B cell (primary cell): ENCODE measurements around the gene KRT5. TPM values are rescaled to one million over a fixed set of nuclear protein-coding genes. Genes with fewer than 3 reads are reported as not detected.

ENCODE experiments used
- ATAC-seq: fragments of 200-7000 bp; cut with Tn5 transposase; one replicate; pipeline ENCODE4 v1.10.0; 2021; ENCODE audit warnings: low read depth, mild to moderate bottlenecking, moderate number of reproducible peaks, moderate library complexity
- CTCF ChIA-PET: fragments of 350-600 bp; sonication (Branson Sonifier 250); formaldehyde crosslinking; loops from one replicate; lab custom pipeline; 2021; ENCODE audit warnings: antibody characterized with exemption, inconsistent platforms; lab: Charles Lee
- POLR2A ChIA-PET: fragments of 350-600 bp; sonication (Branson Sonifier 250); formaldehyde crosslinking; loops from one replicate; lab custom pipeline; 2021; ENCODE audit warnings: antibody characterized with exemption; lab: Charles Lee
- DNase-seq: peaks from one replicate; pipeline ENCODE4 v3.0.0; 2013
- H2AFZ ChIP-seq: 2 replicates; pipeline ENCODE4 v1.6.1; 2012; ENCODE audit warnings: mild to moderate bottlenecking, low read depth, low read length; ENCODE audit not compliant: insufficient read depth, poor library complexity, severe bottlenecking
- H3K27ac ChIP-seq, 2 donors: 1 replicate in 1 of 2; 2 replicates in 1 of 2; pipeline ENCODE4 v1.5.1; 2012 to 2013; ENCODE audit warnings: low read length in 2 of 2, mild to moderate bottlenecking in 2 of 2, moderate library complexity in 1 of 2
- H3K27me3 ChIP-seq, 4 experiments: fragments of 200-600 bp in 1 of 4; sonication (generic) in 1 of 4; replicated peaks in 1 of 4; 1 replicate in 2 of 4; 2 replicates in 2 of 4; pipeline versions ENCODE4 v1.6.1 to v1.7.0; 2013 to 2016; ENCODE audit warnings: low read length in 3 of 4, mild to moderate bottlenecking in 2 of 4, mixed read lengths in 1 of 4, moderate library complexity in 1 of 4; ENCODE audit not compliant: insufficient read depth in 4 of 4, control insufficient read depth in 3 of 4; ENCODE audit errors: control extremely low read depth in 1 of 4
- H3K36me3 ChIP-seq, 2 experiments: replicated peaks in 1 of 2; 1 replicate in 1 of 2; 2 replicates in 1 of 2; pipeline versions ENCODE4 v1.6.1 to v1.7.1; 2013; ENCODE audit warnings: low read length in 1 of 2; ENCODE audit not compliant: insufficient read depth in 2 of 2, control insufficient read depth in 1 of 2; ENCODE audit errors: control extremely low read depth in 1 of 2, extremely low read depth in 1 of 2
- H3K4me1 ChIP-seq, 2 donors: fragments of 200-600 bp in 1 of 2; sonication (generic) in 1 of 2; 1 replicate in 1 of 2; 2 replicates in 1 of 2; pipeline versions ENCODE4 v1.5.1 to v1.6.1; 2013 to 2017; ENCODE audit warnings: low read length in 2 of 2; ENCODE audit not compliant: control insufficient read depth in 2 of 2, insufficient read depth in 2 of 2
- H3K4me2 ChIP-seq: replicated peaks from 2 replicates; pipeline ENCODE3; 2012; ENCODE audit warnings: mild to moderate bottlenecking, low read depth, low read length; ENCODE audit not compliant: poor library complexity, severe bottlenecking
- H3K4me3 ChIP-seq, 5 experiments: fragments of 200-600 bp in 1 of 5; sonication (generic) in 1 of 5; 1 replicate in 3 of 5; 2 replicates in 2 of 5; pipeline versions ENCODE4 v1.5.1 to v1.7.0; 2011 to 2016; ENCODE audit warnings: low read length in 4 of 5, mild to moderate bottlenecking in 4 of 5, low read depth in 2 of 5, control low read depth in 1 of 5, moderate library complexity in 1 of 5; ENCODE audit not compliant: insufficient read depth in 1 of 5; ENCODE audit errors: control extremely low read depth in 1 of 5, extremely low read depth in 1 of 5
- H3K79me2 ChIP-seq: fragments of 200-600 bp; sonication (generic); one replicate; pipeline ENCODE4 v1.6.0; 2016; ENCODE audit warnings: low read length; ENCODE audit not compliant: control insufficient read depth, insufficient read depth
- H3K9ac ChIP-seq: fragments of 200-600 bp; sonication (generic); 2 replicates; pipeline ENCODE4 v1.6.1; 2017; ENCODE audit warnings: mild to moderate bottlenecking, low read length, moderate library complexity
- H3K9me3 ChIP-seq, 3 donors: one replicate each; pipeline versions ENCODE4 v1.6.1 to v1.7.1; 2013; ENCODE audit warnings: low read length in 2 of 3; ENCODE audit not compliant: control insufficient read depth in 2 of 3, insufficient read depth in 1 of 3; ENCODE audit errors: control extremely low read depth in 1 of 3
- H4K20me1 ChIP-seq: 2 replicates; pipeline ENCODE4 v1.6.0; 2012; ENCODE audit warnings: mild to moderate bottlenecking, low read length; ENCODE audit not compliant: insufficient read depth, control insufficient read depth, poor library complexity, severe bottlenecking
- H3K27ac Mint-ChIP-seq: one replicate; pipeline ENCODE4 v1.8.0; 2021; ENCODE audit warnings: mixed read lengths
- H3K27me3 Mint-ChIP-seq: one replicate; pipeline ENCODE4 v1.8.0; 2021; ENCODE audit warnings: mixed read lengths
- H3K4me1 Mint-ChIP-seq: one replicate; pipeline ENCODE4 v1.8.0; 2021; ENCODE audit warnings: mixed read lengths
- H3K4me3 Mint-ChIP-seq: one replicate; pipeline ENCODE4 v1.8.0; 2021; ENCODE audit warnings: mixed read lengths
- H3K9me3 Mint-ChIP-seq: one replicate; pipeline ENCODE4 v1.8.0; 2022; ENCODE audit warnings: mixed read lengths; ENCODE audit not compliant: insufficient read depth
- CTCF ChIP-seq: fragments of 200-600 bp; IDR thresholded peaks from one replicate; pipeline ENCODE4 v1.8.0; 2022; ENCODE audit warnings: antibody characterized with exemption, mild to moderate bottlenecking
- EZH2 ChIP-seq: IDR thresholded peaks from 2 replicates; pipeline ENCODE4 v1.6.1; 2012; ENCODE audit warnings: borderline replicate concordance, low read depth, mild to moderate bottlenecking, moderate library complexity, low read length; ENCODE audit not compliant: insufficient read depth, poor library complexity, severe bottlenecking
- WGBS: methylation state at CpG from one replicate; pipeline ENCODE4 v1.1.5; 2013; ENCODE audit warnings: missing lambda C conversion rate; ENCODE audit not compliant: insufficient coverage; 5-methylcytosine and 5-hydroxymethylcytosine counted together
- intact Hi-C: fragments of 100-400 bp; cut with micrococcal nuclease; formaldehyde crosslinking; loops from one replicate; pipeline ENCODE4 v1.10.0; 2022
- polyA plus RNA-seq: library from polyadenylated mRNA; depleted of rRNA; stranded (reverse); fragments of >200 nt; gene quantifications from 2 replicates; pipeline ENCODE4 v1.2.3, GENCODE V29; 2012
- total RNA-seq, 2 donors: library from RNA; stranded (reverse); fragments of 120-200 nt in 1 of 2; gene quantifications; 1 replicate in 1 of 2; 2 replicates in 1 of 2; pipeline versions ENCODE4 v1.2.3 to v1.2.4, GENCODE V29; 2013 to 2022

KRT5 gene
- total and polyA plus RNA-seq, 2 donors (not counting 1 experiment from before 2014, with no cell fraction given), result not detected

GRCh38 chr12:52533686-52534470 lies 13.7 kb upstream of the KRT5 start:
- no peak overlapping the region for H3K4me2 ChIP-seq
- intact Hi-C loops, result no loop called here
- no peaks in the 10 kb centered on the region for H3K4me1 Mint-ChIP-seq
- CTCF ChIA-PET, result no interaction called here
- POLR2A ChIA-PET, result no interaction called here
- no peaks in the 10 kb centered on the region for H3K9me3 Mint-ChIP-seq
- H3K4me3 Mint-ChIP-seq, result no peak overlapping the region
- no peak overlapping the region for H3K27ac ChIP-seq
- no peaks in the 10 kb centered on the region for H4K20me1 ChIP-seq
- H3K36me3 ChIP-seq, result no peaks in the 10 kb centered on the region
- no peak for DNase-seq
- no peak for TF ChIP-seq EZH2
- no peak for TF ChIP-seq CTCF
- H3K4me3 ChIP-seq, result no peak overlapping the region
- H3K27ac Mint-ChIP-seq, result peak overlapping the region; percentile 20
- no peaks in the 10 kb centered on the region for H3K4me1 ChIP-seq
- no peak for ATAC-seq
- H3K9me3 ChIP-seq, result no peaks in the 10 kb centered on the region
- no peak overlapping the region for H3K9ac ChIP-seq
- H3K79me2 ChIP-seq, result no peaks in the 10 kb centered on the region
- H3K27me3 Mint-ChIP-seq, result peaks cover 4% of the 10 kb centered on the region
- WGBS, result 65% methylated on average over 7 of the region's 10 CpGs
- peaks cover 0 to 5% (median 0%) of the 10 kb centered on the region in 4 experiments for H3K27me3 ChIP-seq
- H2AFZ ChIP-seq, result no peak overlapping the region

- peaks cover 4% of the 10 kb centered on the region for H3K27me3 Mint-ChIP-seq
- Histone ChIP-seq H3K9ac (no peak overlapping the region), H3K4me1 (no peaks in the 10 kb centered on the region), H3K9me3 (no peaks in the 10 kb centered on the region), H3K79me2 (no peaks in the 10 kb centered on the region), H3K36me3 (no peaks in the 10 kb centered on the region), H3K4me2 (no peak overlapping the region), H3K27me3 (peaks cover 0 to 5% (median 0%) of the 10 kb centered on the region in 4 experiments), H3K4me3 (no peak overlapping the region), H2AFZ (no peak overlapping the region), H3K27ac (no peak overlapping the region), H4K20me1 (no peaks in the 10 kb centered on the region)
- H3K4me1 Mint-ChIP-seq, result no peaks in the 10 kb centered on the region
- TF ChIP-seq CTCF (no peak), EZH2 (no peak)
- no peak for DNase-seq
- CTCF ChIA-PET, result no interaction called here
- H3K9me3 Mint-ChIP-seq, result no peaks in the 10 kb centered on the region
- intact Hi-C loops, result no loop called here
- POLR2A ChIA-PET, result no interaction called here
- WGBS, result 70% methylated on average over 3 of the region's 4 CpGs
- no peak overlapping the region for H3K4me3 Mint-ChIP-seq
- no peak overlapping the region for H3K27ac Mint-ChIP-seq
- no peak for ATAC-seq
These were observed 12.4 kb upstream of the KRT5 start for GRCh38 chr12:52532636-52533035.
